ENCODE measurements around the gene CD1B.
"Not testable (repeated sequence)": the region's sequence is repeated elsewhere in the genome, so short reads cannot be mapped to it uniquely, and the experiment has no call there.

Gene CD1B

GRCh38 chr1:158289811-158290210 lies 41.5 kb downstream of the CD1B start, which contains the start of gene CD1C:
TSS of gene CD1C (plus strand) at chr1:158289923. CDS start at chr1:158290065, 142 bp downstream.
- H3K9me3 ChIP-seq = no peaks in the 10 kb centered on the region
- no peaks in the 10 kb centered on the region for H3K27me3 ChIP-seq
- no peaks in the 10 kb centered on the region for H3K4me1 ChIP-seq
- H3K4me3 ChIP-seq = no peak within 1 kb of the TSS
- no peak within 1 kb of the TSS for H3K27ac ChIP-seq
- intact Hi-C loops (cut with DNase I; ENCODE audit: low total_unique reads) = no loop called here
- DNase-seq = no peak
- TF ChIP-seq, protein P1, sequence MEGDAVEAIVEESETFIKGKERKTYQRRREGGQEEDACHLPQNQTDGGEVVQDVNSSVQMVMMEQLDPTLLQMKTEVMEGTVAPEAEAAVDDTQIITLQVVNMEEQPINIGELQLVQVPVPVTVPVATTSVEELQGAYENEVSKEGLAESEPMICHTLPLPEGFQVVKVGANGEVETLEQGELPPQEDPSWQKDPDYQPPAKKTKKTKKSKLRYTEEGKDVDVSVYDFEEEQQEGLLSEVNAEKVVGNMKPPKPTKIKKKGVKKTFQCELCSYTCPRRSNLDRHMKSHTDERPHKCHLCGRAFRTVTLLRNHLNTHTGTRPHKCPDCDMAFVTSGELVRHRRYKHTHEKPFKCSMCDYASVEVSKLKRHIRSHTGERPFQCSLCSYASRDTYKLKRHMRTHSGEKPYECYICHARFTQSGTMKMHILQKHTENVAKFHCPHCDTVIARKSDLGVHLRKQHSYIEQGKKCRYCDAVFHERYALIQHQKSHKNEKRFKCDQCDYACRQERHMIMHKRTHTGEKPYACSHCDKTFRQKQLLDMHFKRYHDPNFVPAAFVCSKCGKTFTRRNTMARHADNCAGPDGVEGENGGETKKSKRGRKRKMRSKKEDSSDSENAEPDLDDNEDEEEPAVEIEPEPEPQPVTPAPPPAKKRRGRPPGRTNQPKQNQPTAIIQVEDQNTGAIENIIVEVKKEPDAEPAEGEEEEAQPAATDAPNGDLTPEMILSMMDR (IDR thresholded peaks at IDR 0.05) = no peak
- no peaks in the 10 kb centered on the region for H3K36me3 ChIP-seq

GRCh38 chr1:158286941-158287346 lies 44.4 kb downstream of the CD1B start:
- Histone ChIP-seq H3K9me3 (no peaks in the 10 kb centered on the region), H3K27me3 (no peaks in the 10 kb centered on the region), H3K4me1 (no peaks in the 10 kb centered on the region), H3K4me3 (no peak overlapping the region), H3K27ac (no peak overlapping the region), H3K36me3 (no peaks in the 10 kb centered on the region)
- no peak for DNase-seq
- TF ChIP-seq, protein P1 (IDR thresholded peaks at IDR 0.05) = no peak
- intact Hi-C loops (cut with DNase I; ENCODE audit: low total_unique reads) = no loop called here

DNA sequence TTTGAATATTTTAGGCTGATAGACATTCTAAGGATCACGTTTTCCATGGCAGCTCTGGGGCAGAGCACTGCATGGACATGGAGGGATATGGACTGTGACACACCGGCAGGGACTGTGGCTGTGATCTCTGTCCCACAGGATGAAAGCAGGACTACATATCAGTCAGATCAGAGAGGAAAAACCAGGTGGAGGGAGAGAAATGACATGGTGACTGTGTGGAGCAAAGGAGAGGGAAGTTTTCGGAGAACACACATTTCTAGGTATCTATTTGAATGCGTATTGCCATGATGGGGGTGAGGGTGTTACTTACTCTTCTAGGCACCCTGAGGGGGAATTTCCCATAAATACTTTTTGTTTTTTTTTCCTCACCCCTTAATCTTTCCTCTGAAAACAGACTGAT lies 44.8 kb downstream of the CD1B start:
- intact Hi-C loops (cut with DNase I; ENCODE audit: low total_unique reads) = no loop called here
- H3K4me1 ChIP-seq = no peaks in the 10 kb centered on the region

DNA sequence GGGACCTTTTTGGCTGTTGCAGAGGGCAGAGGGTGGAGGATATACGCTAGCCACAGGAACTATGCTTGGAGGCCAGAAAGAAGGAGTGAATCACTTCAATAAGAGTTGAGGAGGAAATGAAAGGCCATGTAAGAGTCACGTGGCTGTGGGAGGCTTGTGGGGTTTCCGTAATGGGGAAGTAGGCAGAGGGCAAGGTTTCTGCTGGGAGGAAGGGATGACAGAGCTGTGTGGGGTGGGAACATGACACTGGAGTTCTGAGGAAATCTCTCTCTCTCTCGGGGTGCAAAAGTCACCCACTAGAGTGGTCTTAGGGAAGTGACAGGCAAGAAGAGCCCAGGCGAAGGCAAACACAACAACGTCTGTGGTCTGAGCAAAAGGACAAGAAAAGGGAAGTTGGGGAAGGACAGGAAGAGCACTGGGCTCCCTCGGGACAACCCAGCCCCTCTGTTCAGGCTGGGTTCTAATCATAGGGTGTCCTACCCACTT lies 45.5 kb downstream of the CD1B start:
- Histone ChIP-seq H3K9me3 (no peaks in the 10 kb centered on the region), H3K4me3 (no peak overlapping the region), H3K27ac (no peak overlapping the region), H3K27me3 (no peaks in the 10 kb centered on the region), H3K4me1 (no peaks in the 10 kb centered on the region), H3K36me3 (no peaks in the 10 kb centered on the region)
- TF ChIP-seq, protein P1 (IDR thresholded peaks at IDR 0.05) = no peak
- peak; percentile 74 to 80 for DNase-seq
- intact Hi-C loops (cut with DNase I; ENCODE audit: low total_unique reads) = no loop called here

More for the DNA sequence above, 44.8 kb downstream of the CD1B start:
- DNase-seq = no peak
- Histone ChIP-seq H3K27ac (no peak overlapping the region), H3K9me3 (no peaks in the 10 kb centered on the region), H3K36me3 (no peaks in the 10 kb centered on the region), H3K27me3 (no peaks in the 10 kb centered on the region), H3K4me3 (no peak overlapping the region)
- TF ChIP-seq, protein P1 (IDR thresholded peaks at IDR 0.05) = no peak

DNA sequence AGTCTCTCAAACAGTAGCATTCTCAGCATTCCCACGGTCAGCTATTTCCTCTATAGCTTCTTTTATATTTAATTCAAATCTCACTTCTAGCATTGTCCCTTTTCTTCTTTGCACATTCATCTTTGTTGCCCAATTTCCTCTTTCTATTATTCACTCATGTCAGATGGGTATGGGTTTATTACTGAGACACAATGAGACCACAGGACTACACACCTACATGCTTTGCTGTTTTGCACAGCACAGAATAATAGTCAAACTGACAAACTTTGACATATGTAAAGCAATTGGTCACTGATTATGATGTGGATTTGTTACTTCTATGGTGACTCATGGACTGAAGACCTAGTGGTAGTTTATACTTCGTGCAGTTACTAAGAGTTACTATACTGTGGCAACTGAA lies 47.4 kb downstream of the CD1B start:
- Histone ChIP-seq H3K27me3 (no peaks in the 10 kb centered on the region), H3K36me3 (no peaks in the 10 kb centered on the region), H3K9me3 (peaks cover 5 to 11% (median 10%) of the 10 kb centered on the region in 3 donors), H3K4me1 (no peaks in the 10 kb centered on the region), H3K27ac (no peak overlapping the region), H3K4me3 (no peak overlapping the region)
- intact Hi-C loops (cut with DNase I; ENCODE audit: low total_unique reads) = no loop called here
- no peak for DNase-seq
- TF ChIP-seq, protein P1 (IDR thresholded peaks at IDR 0.05) = no peak

- H3K27ac ChIP-seq; DNase-seq; H3K4me1 ChIP-seq; H3K4me3 ChIP-seq; intact Hi-C loops (cut with DNase I; ENCODE audit: low total_unique reads); H3K27me3 ChIP-seq; H3K36me3 ChIP-seq: not testable (repeated sequence)
- H3K9me3 ChIP-seq = peaks cover 5 to 11% (median 10%) of the 10 kb centered on the region in 3 donors
Observed at GRCh38 chr1:158282421-158282820, 48.9 kb downstream of the CD1B start.

Data from tibial artery (tissue), 4 donors.